Measurements from ENCODE around the gene ANKRD28. TPM values are rescaled to one million over a fixed set of nuclear protein-coding genes. Genes with fewer than 3 reads are reported as not detected.

ANKRD28 gene
- total RNA-seq, 2 experiments from 2014 or later: 27.3 to 28.4 TPM

DNA sequence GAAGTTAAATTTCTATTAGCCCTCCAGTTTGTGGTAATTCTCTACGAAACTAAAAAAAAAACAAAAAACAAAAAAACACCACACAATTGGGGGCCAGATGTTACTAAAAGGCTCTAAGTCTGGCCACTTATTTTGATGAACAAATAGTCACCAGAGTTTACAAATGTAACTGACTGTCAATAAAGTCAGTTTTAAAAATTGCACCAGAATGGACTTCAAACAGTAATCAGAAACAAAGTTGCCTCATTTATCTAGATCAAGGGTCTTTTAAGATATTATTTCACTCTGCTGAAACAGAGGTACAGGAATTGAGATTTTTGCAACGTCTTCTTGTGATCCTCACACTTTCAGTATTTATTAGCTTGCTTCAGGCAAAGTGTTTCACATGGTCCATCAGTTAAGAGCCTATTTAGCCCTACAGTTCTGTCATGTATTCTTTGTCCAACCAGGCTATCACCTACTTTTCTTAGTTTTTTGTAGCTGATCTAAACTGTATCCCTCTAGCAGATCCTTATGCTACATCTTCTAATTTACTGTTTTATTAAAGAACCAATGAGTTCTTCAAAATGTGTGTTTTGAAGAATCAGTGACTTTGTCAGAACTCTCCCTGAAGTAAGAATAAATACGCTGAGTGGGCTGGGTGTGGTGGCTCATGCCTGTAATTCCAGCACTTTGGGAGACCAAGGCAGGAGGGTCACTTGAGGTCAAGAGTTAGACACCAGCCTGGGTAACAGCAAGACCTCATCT is 74.7 kb downstream of the ANKRD28 start:
- ChIA-PET POLR2A (no interaction called here), CTCF (interaction anchor here (0.6 to 1.8 kb wide), 2 partner anchors 10 to 534 kb away, joined by 4 to 5 read pairs; no protein-coding TSS in a partner anchor)
- no peaks in the 10 kb centered on the region for H3K27me3 Mint-ChIP-seq
- intact Hi-C loops (cut with DNase I, micrococcal nuclease): no loop called here
- H3K27ac Mint-ChIP-seq: no peak overlapping the region
- H3K36me3 Mint-ChIP-seq (ENCODE audit: low read depth): peaks cover 31% of the 10 kb centered on the region
- H3K4me1 Mint-ChIP-seq: peaks cover 16% of the 10 kb centered on the region
- H3K9me3 Mint-ChIP-seq (ENCODE audit: low read depth): no peaks in the 10 kb centered on the region
- ATAC-seq (no peak), DNase-seq (no peak)
- no peak overlapping the region for H3K4me3 Mint-ChIP-seq

DNA sequence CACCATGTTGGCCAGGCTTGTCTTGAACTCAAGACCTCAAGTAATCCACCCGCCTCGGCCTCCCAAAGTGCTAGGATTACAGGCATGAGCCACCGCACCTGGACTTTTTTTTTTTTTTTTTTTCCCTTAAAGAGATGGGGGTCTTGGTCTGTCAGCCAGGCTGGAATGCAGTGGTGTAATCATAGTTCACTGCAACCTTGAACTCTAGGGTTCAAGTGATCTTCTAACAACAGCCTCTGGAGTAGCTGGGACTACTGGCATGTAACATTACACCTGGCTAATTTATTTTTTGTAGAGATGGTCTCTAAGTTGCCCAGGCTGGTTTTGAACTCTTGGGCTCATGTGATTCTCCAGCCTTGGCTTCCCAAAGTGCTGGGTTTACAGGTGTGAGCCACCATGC is 81.6 kb downstream of the ANKRD28 start:
- no peak overlapping the region for H3K4me3 Mint-ChIP-seq

DNA sequence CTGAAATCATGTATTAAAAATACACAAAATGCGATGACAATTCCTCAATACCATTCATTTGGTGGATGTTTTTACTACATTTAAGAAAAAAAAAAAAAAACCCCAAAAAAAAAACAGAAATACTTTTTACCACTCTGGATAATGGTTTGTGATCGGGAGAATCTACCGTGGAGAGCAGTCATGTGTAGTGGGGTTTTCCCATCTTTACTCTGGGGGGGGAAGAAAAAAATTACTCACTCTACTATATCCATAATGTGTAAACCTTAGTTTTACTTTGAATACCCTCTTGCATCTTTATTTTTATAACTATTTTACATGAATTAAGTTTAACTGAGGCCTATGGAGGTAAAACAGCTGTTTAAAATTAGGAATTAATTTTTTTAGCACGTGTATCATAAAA is 83.3 kb downstream of the ANKRD28 start:
- H3K4me1 Mint-ChIP-seq: peaks cover 2% of the 10 kb centered on the region
- no peaks in the 10 kb centered on the region for H3K27me3 Mint-ChIP-seq
- H3K9me3 Mint-ChIP-seq (ENCODE audit: low read depth): no peaks in the 10 kb centered on the region
- peaks cover 19% of the 10 kb centered on the region for H3K36me3 Mint-ChIP-seq (ENCODE audit: low read depth)
- H3K27ac Mint-ChIP-seq: no peak overlapping the region
- ChIA-PET POLR2A (no interaction called here), CTCF (interaction anchor here (0.8 kb wide), 1 partner anchor 12 kb away, joined by 3 read pairs; no protein-coding TSS in a partner anchor)
- DNase-seq (no peak), ATAC-seq (no peak)
- H3K4me3 Mint-ChIP-seq: no peak overlapping the region
- intact Hi-C loops (cut with DNase I, micrococcal nuclease): no loop called here

More for the DNA sequence above, 81.6 kb downstream of the ANKRD28 start:
- POLR2A ChIA-PET: no interaction called here
- Mint-ChIP-seq H3K4me1 (peaks cover 2% of the 10 kb centered on the region), H3K27ac (no peak overlapping the region), H3K27me3 (no peaks in the 10 kb centered on the region), H3K36me3 (ENCODE audit: low read depth) (peaks cover 24% of the 10 kb centered on the region), H3K9me3 (ENCODE audit: low read depth) (no peaks in the 10 kb centered on the region)
- intact Hi-C loops (cut with DNase I, micrococcal nuclease): no loop called here
- ATAC-seq: no peak
- CTCF ChIA-PET: interaction anchor here (0.7 to 1.4 kb wide), 3 partner anchors 25 to 30 kb away, joined by 3 to 5 read pairs (median 3); no protein-coding TSS in a partner anchor
- no peak for DNase-seq

DNA sequence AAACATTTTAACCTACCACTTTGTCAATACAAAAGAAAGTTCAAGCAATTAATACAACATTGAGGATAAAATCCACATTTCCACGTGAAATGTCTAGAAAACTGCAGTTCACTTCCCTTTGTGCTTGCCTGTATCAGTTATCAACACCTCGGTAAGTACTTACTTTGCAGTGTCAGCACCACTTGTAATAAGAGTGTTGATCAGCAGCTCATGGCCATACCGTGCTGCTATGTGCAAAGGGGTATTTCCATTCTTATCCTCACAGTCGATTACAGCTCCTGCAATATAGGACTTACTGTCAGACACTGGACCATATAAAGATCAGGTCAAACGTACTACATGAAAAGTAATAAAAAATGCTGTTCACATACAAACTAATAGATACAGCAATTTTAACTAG is 84.4 kb downstream of the ANKRD28 start:
- CTCF ChIA-PET: interaction anchor here (0.7 to 1.6 kb wide), 2 partner anchors 11 to 338 kb away, joined by 3 to 5 read pairs; no protein-coding TSS in a partner anchor
- Mint-ChIP-seq H3K27me3 (no peaks in the 10 kb centered on the region), H3K9me3 (ENCODE audit: low read depth) (no peaks in the 10 kb centered on the region), H3K4me1 (peaks cover 2% of the 10 kb centered on the region), H3K27ac (no peak overlapping the region), H3K36me3 (ENCODE audit: low read depth) (peaks cover 23% of the 10 kb centered on the region), H3K4me3 (no peak overlapping the region)
- ATAC-seq: no peak
- POLR2A ChIA-PET: no interaction called here
- intact Hi-C loops (cut with DNase I, micrococcal nuclease): no loop called here
- DNase-seq: no peak

DNA sequence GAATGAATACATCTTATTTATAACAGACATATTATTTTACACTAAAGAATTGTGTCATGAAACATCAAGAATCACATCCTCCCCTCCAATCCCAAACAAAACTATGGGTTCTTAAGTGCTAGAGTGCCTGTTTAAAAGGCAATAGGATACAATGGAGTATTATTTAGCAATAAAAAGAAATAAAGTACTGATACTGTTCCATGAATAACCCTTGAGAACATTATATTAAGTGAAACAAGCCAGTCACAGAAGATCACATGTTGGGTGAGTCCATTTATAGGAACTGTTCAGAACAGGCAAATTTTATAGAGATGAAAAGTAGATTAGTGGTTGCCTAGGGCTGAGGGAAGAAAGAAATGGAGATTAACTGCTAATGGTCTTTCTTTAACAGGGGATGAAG is 86.5 kb downstream of the ANKRD28 start:
- POLR2A ChIA-PET: no interaction called here
- H3K27me3 Mint-ChIP-seq: no peaks in the 10 kb centered on the region
- H3K4me1 Mint-ChIP-seq: peaks cover 2% of the 10 kb centered on the region
- ATAC-seq (no peak), DNase-seq (no peak)
- no peak overlapping the region for H3K4me3 Mint-ChIP-seq
- H3K36me3 Mint-ChIP-seq (ENCODE audit: low read depth): peaks cover 42% of the 10 kb centered on the region
- CTCF ChIA-PET: no interaction called here
- intact Hi-C loops (cut with DNase I, micrococcal nuclease): no loop called here
- no peak overlapping the region for H3K27ac Mint-ChIP-seq
- H3K9me3 Mint-ChIP-seq (ENCODE audit: low read depth): no peaks in the 10 kb centered on the region

DNA sequence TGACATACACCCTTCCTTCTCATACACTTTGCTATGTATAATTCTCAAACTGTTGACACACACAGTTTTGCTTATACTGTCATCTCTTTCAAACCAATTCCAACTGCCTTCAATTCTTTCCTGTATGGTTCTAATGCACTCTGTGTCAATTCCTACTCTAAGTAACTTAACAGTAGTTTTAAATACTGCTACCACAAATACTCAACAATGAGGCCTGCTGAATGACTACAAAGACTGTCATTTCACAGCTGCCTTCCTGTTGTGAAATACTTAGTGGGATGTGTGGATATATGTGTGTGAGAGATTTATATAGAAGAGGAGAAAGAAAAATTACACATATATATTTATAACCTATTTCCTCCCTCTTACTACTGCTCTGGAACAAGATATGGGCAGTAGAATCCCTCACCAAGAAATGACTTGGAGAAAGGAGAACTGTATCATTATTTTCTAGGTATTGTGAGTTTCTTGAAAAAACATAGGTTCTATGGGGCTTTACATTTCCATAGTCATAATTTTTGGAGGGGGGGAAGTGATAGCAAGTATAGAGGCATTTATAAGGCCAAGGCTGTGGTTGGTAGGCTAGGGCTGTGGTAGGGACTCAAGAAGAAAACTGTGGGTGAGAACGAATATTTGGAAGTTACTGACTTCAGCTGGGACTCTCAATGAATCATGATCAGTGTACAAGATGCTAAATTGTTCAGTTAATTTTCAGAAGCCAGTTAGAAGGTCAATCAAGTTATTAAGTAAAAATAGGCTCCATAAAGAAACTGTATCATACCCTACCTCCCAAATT is 88.7 kb downstream of the ANKRD28 start:
- ATAC-seq (peak; percentile 36), DNase-seq (no peak)
- Mint-ChIP-seq H3K27me3 (no peaks in the 10 kb centered on the region), H3K36me3 (ENCODE audit: low read depth) (peaks cover 47% of the 10 kb centered on the region), H3K9me3 (ENCODE audit: low read depth) (no peaks in the 10 kb centered on the region), H3K27ac (no peak overlapping the region), H3K4me1 (no peaks in the 10 kb centered on the region), H3K4me3 (no peak overlapping the region)
- CTCF ChIA-PET: no interaction called here
- POLR2A ChIA-PET: no interaction called here
- intact Hi-C loops (cut with DNase I, micrococcal nuclease): no loop called here

DNA sequence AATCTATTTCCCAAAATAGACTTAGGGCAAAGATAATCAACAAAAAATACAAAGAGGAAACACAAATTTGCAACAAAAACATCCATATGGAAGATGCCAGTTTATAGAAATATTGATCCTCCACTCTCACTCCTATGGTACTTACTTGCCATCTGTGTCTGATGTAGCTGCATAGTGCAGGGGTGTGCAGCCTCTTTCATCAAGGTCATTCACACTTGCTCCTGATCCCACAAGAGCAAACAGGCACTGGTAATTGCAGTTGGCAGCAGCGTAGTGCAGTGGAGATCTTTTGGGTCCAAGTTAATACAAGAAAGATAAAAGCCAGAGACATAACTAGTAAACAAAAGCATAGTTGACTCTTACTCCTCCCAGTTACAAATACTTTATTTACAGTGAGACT is 90.0 kb downstream of the ANKRD28 start:
- Mint-ChIP-seq H3K4me1 (no peaks in the 10 kb centered on the region), H3K27ac (no peak overlapping the region), H3K4me3 (no peak overlapping the region), H3K27me3 (no peaks in the 10 kb centered on the region), H3K9me3 (ENCODE audit: low read depth) (no peaks in the 10 kb centered on the region), H3K36me3 (ENCODE audit: low read depth) (peaks cover 47% of the 10 kb centered on the region)
- ChIA-PET CTCF (no interaction called here), POLR2A (no interaction called here)
- intact Hi-C loops (cut with DNase I, micrococcal nuclease): no loop called here
- no peak for ATAC-seq
- DNase-seq: no peak

DNA sequence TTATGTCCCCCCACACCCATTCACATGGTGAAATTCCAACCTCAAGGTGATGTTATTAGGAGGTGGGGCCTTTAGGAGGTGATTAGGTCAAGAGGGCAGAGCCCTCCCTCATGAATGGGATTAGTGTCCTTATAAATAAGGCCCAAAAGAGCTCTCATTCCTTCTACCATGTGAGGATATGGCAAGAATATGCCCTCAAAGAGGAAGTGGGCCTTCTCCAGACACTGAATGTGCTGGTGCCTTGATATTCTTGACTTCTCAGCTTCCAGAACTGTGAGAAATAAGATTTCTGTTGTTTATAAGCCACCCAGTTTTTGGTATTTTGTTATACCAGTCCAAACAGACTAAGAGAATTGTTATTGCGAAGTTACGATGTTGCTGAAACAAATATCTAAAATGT is 94.4 kb downstream of the ANKRD28 start:
- Mint-ChIP-seq H3K9me3 (ENCODE audit: low read depth) (peaks cover 2% of the 10 kb centered on the region), H3K4me1 (no peaks in the 10 kb centered on the region), H3K4me3 (no peak overlapping the region), H3K36me3 (ENCODE audit: low read depth) (peaks cover 43% of the 10 kb centered on the region), H3K27me3 (no peaks in the 10 kb centered on the region), H3K27ac (no peak overlapping the region)
- POLR2A ChIA-PET: no interaction called here
- CTCF ChIA-PET: no interaction called here
- ATAC-seq: no peak
- intact Hi-C loops (cut with DNase I, micrococcal nuclease): no loop called here
- DNase-seq: no peak

DNA sequence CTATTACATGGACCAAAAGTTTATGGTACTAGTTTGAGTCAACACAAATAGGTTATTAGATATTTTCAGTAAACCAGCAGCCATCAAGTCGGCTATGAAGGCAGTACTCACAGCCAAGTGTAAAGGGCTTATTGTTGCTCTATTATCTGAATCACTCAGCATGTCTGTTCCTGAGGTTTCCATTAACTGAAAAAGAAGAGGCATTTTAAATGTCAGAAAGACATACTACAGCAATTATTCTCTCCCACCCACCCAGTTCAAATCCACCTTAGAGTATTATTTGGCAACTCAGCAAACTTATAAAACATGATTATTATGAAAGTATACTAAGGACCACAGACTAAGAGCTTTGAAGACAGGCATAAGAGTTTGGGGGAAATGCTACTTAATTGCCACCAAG is 103.2 kb downstream of the ANKRD28 start:
- ATAC-seq (no peak), DNase-seq (no peak)
- H3K27me3 Mint-ChIP-seq: no peaks in the 10 kb centered on the region
- H3K4me3 Mint-ChIP-seq: no peak overlapping the region
- intact Hi-C loops (cut with DNase I, micrococcal nuclease): no loop called here
- H3K36me3 Mint-ChIP-seq (ENCODE audit: low read depth): peaks cover 45% of the 10 kb centered on the region
- no peaks in the 10 kb centered on the region for H3K4me1 Mint-ChIP-seq
- no peak overlapping the region for H3K27ac Mint-ChIP-seq
- POLR2A ChIA-PET: no interaction called here
- CTCF ChIA-PET: no interaction called here
- H3K9me3 Mint-ChIP-seq (ENCODE audit: low read depth): no peaks in the 10 kb centered on the region

DNA sequence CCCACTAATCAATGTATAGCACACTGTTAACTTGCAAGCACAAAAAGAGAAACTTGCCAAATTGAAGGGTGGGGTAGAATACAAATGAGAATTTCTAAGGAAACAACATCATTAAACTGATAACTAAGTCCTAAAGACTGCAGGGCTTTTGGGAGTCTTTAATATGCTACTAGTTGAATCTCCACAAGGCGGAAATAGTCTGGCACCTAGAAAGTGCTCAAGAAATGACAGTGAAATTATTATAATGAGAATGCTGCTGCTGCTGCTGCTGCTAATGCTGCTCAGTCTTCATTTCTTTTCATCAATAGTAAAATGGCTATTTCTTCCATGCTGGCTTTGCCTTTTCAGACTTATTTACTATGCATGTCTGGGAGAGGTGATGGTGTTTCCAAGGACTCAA is 104.4 kb downstream of the ANKRD28 start:
- ChIA-PET CTCF (no interaction called here), POLR2A (no interaction called here)
- Mint-ChIP-seq H3K4me1 (no peaks in the 10 kb centered on the region), H3K27me3 (no peaks in the 10 kb centered on the region), H3K9me3 (ENCODE audit: low read depth) (no peaks in the 10 kb centered on the region), H3K27ac (no peak overlapping the region), H3K4me3 (no peak overlapping the region), H3K36me3 (ENCODE audit: low read depth) (peaks cover 42% of the 10 kb centered on the region)
- intact Hi-C loops (cut with DNase I, micrococcal nuclease): no loop called here
- DNase-seq (no peak), ATAC-seq (no peak)

DNA sequence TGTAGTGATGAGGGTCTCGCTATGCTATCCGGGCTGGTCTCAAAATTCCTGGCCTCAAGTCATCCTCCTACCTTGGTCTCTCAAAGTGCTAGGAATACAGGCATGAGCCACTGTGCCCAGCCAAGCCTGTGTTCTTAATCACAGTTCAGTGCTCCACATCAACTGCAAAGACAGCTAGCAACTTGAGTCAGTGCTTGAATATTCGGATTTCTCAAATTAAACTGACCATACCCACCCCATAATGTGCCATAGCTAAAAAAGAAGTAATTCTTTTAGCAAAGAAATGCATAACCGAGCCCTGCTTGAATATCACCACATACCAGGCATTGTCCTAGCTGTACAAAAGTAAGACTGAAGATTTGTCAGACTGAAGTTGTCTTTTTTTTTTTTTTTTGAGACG is 107.0 kb downstream of the ANKRD28 start:
- Mint-ChIP-seq H3K36me3 (ENCODE audit: low read depth) (peaks cover 41% of the 10 kb centered on the region), H3K4me3 (no peak overlapping the region), H3K27ac (no peak overlapping the region), H3K9me3 (ENCODE audit: low read depth) (no peaks in the 10 kb centered on the region), H3K27me3 (no peaks in the 10 kb centered on the region), H3K4me1 (no peaks in the 10 kb centered on the region)
- no peak for ATAC-seq
- DNase-seq: no peak
- intact Hi-C loops (cut with DNase I, micrococcal nuclease): no loop called here
- POLR2A ChIA-PET: no interaction called here
- CTCF ChIA-PET: no interaction called here

DNA sequence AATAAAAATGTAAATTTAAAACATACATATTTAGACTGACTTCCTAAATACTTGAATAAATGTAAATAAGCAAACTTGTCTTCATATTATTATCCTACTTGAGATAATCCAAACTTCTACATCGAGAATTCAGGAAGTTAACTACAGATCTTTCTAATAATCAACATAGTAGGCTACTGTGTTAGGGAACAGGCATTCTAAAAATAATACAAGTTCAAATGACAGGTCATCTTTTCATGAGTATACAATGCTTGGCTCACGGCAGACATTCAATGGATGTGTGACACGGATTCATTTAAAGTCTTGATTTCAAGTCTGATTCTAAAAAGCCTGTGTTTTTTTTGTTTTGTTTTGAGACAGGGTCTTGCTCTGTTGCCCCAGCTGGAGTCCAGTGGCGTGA is 107.5 kb downstream of the ANKRD28 start:
- no peaks in the 10 kb centered on the region for H3K4me1 Mint-ChIP-seq
- ChIA-PET POLR2A (no interaction called here), CTCF (no interaction called here)
- no peaks in the 10 kb centered on the region for H3K9me3 Mint-ChIP-seq (ENCODE audit: low read depth)
- intact Hi-C loops (cut with DNase I, micrococcal nuclease): no loop called here
- no peaks in the 10 kb centered on the region for H3K27me3 Mint-ChIP-seq
- H3K4me3 Mint-ChIP-seq: no peak overlapping the region
- peaks cover 43% of the 10 kb centered on the region for H3K36me3 Mint-ChIP-seq (ENCODE audit: low read depth)
- H3K27ac Mint-ChIP-seq: no peak overlapping the region
- ATAC-seq: no peak
- DNase-seq: no peak
